ENCODE results near the gene RPN2.
A peak's percentile ranks its signal among the peaks of the same experiment; 100 is the strongest.

Gene RPN2

DNA sequence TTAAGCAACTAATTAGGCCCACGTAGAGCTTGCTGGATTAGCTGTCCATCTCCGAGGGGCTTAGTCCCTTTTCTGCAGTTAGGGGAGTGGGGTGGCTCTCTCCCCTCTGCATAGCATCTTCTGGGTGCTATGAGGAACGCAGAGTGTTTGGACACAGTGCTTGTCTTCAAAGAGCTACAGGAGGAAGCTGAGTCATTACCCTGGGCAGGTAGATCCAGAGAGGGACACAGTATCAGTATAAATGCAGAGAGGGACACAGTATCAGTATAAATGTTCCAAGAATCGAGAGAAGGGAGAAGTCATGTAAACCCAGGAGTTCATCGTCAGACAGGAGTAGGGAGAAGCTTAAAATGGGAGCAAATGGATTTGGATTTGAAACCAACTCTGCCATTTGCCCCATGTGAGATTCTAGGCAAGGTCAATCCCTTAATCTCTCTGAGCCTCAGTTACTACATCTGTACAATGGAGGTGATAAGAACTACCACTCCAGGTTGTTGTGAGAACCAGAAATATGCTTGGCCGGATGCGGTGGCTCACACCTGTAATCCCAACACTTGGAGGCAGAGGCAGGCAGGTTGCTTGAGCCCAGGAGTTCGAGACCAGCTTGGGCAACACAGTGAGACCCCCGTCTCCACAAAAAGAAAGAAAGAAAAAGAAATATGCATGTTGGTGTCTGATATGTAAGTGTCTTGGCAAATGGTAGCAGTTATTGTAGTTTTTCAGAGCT lies 88.0 kb downstream of the RPN2 start:
- Histone ChIP-seq H3K9me3 (ENCODE audit: control insufficient read depth, insufficient read depth, low read length) (peaks cover 6% of the 10 kb centered on the region; the same call in 1 of the 2 replicates), H3K4me1 (ENCODE audit: insufficient read depth, low read length) (peaks cover 16% of the 10 kb centered on the region), H3K36me3 (ENCODE audit: insufficient read depth, low read length) (no peaks in the 10 kb centered on the region), H3K9ac (ENCODE audit: low read depth, low read length) (no peak overlapping the region)

DNA sequence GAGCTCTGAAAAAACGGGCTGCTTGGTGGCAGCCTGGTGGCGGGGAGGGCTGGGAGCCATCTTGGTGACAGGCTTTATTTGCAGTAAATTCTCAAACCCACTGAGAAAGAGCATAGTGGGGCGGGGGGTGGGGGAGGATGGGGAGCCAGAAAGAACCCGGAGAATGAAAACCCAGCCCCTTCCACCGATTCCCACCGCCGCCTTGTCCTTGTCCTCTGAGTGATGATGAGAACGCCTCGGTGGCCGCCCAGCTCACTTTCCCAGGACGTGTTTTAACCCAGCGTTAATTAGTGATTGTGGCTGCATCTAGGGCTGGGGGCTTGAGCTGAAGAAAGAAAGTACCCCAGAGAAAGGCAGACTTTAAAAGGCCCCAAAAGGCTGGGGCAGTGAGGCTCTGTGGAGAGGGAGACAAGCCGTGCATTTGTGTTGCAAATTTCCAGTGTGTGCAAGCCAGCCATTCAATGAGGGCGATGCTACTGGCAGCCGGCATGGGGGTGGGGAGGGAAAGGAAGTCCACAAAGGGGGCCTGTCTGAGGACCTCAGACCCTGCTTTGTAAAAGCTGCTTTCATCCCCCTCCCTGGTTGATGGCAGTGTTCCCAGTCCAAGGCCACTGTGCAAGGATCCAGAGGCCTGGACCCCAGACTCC lies 88.7 kb downstream of the RPN2 start:
- peak overlapping the region; percentile 32 for H3K9ac ChIP-seq (ENCODE audit: low read depth, low read length)
- peaks cover 16% of the 10 kb centered on the region for H3K4me1 ChIP-seq (ENCODE audit: insufficient read depth, low read length)

DNA sequence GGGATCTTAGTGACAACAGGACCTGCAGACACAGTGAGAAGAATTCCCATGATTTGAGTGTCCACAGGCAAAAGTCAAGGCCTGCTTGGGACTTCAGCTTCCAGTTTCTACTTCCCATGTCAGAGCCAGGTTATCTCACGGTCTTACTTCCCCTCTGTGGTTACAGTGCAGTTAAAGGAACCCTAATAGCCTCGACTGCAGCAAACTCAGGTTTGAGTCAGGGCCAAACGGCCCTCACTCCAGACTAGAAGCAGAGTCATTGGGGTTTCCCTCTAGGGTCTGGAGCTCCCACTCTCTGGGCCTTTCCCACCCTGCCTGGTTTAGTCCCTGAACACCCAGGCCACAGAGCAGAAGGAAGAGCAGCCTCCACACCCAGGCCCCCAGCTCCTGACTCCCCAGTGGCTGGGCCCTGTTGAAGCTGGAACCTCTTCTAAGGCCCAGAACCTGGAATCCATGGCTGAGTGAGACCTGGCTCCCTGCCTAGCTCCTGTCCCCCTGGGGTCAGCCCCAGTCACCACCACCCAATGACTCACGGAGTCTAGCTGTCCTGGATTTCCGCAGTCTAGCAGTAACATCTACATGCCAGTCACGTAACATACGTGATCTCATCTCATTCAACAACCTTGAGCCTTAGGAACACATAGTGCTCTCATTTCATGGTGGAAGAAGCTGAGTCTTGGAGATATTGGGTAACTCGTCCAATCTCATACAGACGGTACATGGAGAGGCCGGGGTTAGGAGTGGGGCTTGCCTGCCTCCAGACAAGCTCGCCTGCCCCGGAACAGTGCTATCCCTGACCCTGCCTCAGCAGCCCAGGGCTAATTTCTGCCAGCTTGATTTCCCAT lies 91.7 kb downstream of the RPN2 start:
- Histone ChIP-seq H3K36me3 (ENCODE audit: insufficient read depth, low read length) (no peaks in the 10 kb centered on the region), H3K9ac (ENCODE audit: low read depth, low read length) (no peak overlapping the region), H3K9me3 (ENCODE audit: control insufficient read depth, insufficient read depth, low read length) (peaks cover 6% of the 10 kb centered on the region; the same call in 1 of the 2 replicates), H3K4me1 (ENCODE audit: insufficient read depth, low read length) (peaks cover 16% of the 10 kb centered on the region)

More for the DNA sequence above, 88.7 kb downstream of the RPN2 start:
- H3K9me3 ChIP-seq (ENCODE audit: control insufficient read depth, insufficient read depth, low read length): peaks cover 6% of the 10 kb centered on the region; the same call in 1 of the 2 replicates
- no peaks in the 10 kb centered on the region for H3K36me3 ChIP-seq (ENCODE audit: insufficient read depth, low read length)

DNA sequence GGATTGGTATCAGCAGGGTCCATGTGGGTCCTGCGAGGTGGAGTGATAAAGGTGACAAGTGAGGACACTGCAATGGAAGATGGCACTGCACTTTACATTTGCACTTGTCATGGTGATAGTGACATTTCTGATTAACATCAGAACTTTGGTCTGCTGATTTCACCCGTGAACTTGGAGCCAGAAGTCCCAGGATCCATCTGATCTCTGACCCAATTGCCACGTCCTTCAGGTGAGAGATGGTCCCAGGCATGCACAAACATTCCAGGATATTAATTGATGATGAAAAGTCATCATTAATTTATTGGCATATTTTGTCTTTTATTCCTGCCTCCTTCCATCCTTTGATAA lies 92.3 kb downstream of the RPN2 start:
- Histone ChIP-seq H3K36me3 (ENCODE audit: insufficient read depth, low read length) (no peaks in the 10 kb centered on the region), H3K9ac (ENCODE audit: low read depth, low read length) (no peak overlapping the region), H3K4me1 (ENCODE audit: insufficient read depth, low read length) (peaks cover 16% of the 10 kb centered on the region), H3K9me3 (ENCODE audit: control insufficient read depth, insufficient read depth, low read length) (peaks cover 6% of the 10 kb centered on the region; the same call in 1 of the 2 replicates)

DNA sequence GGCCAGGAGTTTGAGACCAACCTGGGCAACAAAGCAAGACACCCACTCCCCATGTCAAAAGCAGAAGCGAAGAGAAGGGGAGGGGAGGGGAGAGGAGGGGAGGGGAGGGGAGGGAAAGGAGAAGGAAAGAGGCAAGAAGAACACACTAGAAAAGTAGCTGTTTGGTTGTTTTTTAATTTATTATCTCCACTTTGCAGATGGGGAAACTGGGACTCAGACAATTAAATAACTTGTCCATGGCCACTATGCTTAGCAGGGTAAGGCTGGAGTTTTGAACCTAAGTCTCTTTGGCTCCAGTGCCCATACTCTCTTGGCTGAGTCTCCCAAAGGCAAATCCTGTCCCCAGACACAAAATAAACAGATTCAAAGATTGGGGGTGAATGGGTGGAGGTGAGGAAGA lies 94.9 kb downstream of the RPN2 start:
- Histone ChIP-seq H3K9ac (ENCODE audit: low read depth, low read length) (no peak overlapping the region), H3K36me3 (ENCODE audit: insufficient read depth, low read length) (no peaks in the 10 kb centered on the region), H3K9me3 (ENCODE audit: control insufficient read depth, insufficient read depth, low read length) (peaks cover 6% of the 10 kb centered on the region; the same call in 1 of the 2 replicates), H3K4me1 (ENCODE audit: insufficient read depth, low read length) (no peaks in the 10 kb centered on the region)

DNA sequence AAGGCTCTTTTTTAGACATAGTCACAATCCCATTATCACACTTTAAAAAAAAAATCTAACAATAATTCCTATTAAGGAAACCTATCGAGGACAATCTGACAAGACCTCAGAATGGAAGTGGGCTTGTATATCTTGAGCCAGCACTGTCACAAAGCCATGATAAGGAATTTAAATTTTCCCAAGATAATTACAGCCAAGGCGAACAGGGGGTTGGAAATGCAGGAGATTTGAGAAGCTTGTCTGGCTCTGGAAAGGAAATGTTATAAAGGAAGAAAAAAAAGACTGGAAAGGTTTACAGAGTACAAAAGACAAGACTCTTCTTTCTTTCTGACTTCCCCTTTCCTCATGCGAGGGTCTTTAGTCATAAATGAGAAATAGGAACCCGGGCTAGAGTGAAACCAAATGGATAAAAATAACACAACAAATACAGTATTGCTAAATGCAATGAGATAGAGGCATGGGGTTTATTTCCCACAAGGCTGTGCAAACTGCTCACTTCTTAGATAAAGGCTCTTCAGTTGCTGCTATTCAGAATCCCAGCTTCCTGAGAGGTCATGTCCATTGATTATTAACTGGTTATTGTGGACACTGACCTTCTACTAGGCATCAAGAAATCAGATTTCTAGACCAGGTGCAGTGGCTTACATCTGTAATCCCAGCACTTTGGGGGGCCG lies 95.9 kb downstream of the RPN2 start:
- Histone ChIP-seq H3K9me3 (ENCODE audit: control insufficient read depth, insufficient read depth, low read length) (peaks cover 4% of the 10 kb centered on the region; the same call in 1 of the 2 replicates), H3K9ac (ENCODE audit: low read depth, low read length) (no peak overlapping the region), H3K36me3 (ENCODE audit: insufficient read depth, low read length) (no peaks in the 10 kb centered on the region), H3K4me1 (ENCODE audit: insufficient read depth, low read length) (no peaks in the 10 kb centered on the region; the same call in 1 of the 2 replicates)

DNA sequence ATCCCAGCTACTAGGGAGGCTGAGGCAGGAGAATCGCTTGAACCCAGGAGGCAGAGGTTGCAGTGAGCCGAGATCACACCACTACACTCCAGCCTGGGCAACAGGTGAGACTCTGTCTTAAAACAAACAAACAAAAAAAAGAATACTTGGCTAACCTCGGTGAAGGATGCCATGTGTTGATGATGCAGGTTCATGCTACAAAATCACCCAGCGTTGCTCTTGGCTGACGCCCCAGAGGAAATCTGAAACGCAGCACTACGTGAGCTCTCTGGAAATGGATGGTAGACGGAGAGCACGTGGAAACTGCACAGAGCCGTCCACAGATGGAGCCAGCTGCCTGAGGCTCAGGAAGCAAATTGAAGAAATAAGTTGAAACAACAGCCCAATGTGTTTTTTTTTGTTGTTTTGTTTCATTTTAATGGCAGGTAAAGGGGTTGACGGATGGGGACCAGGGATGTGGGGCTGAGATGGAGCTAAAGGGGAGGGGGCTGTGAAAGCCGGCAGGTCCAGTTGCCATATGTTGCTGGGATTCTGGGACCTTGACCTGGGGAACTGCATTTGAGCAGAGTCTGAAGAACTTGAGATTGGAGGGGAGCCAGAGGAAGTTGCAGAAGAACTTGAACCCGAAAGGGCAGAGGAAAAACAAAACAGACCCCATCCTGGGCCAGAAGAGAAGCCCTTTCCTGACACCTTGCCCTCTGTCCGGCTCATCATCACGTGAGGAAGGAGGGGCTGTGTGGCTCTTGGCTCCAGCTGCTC lies 97.5 kb downstream of the RPN2 start:
- no peaks in the 10 kb centered on the region for H3K9me3 ChIP-seq (ENCODE audit: control insufficient read depth, insufficient read depth, low read length)
- no peaks in the 10 kb centered on the region; the same call in 1 of the 2 replicates for H3K4me1 ChIP-seq (ENCODE audit: insufficient read depth, low read length)
- H3K9ac ChIP-seq (ENCODE audit: low read depth, low read length): no peak overlapping the region
- no peaks in the 10 kb centered on the region for H3K36me3 ChIP-seq (ENCODE audit: insufficient read depth, low read length)

DNA sequence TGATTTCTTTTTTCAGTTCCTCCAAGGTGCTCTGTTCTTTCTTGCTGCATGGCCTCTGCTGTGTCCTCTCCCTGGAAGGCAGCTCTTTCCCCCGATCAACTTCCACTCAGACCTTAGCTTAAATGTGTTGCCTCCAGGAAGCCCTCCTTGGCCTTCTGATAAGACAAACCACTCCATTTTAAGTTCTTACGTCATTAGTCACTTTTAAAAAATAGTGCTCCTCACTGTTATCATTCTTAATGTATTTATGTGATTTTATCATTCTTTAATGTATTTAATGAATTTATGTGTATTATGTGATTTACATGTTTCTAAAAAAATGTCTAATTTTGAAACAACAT lies 98.1 kb downstream of the RPN2 start:
- Histone ChIP-seq H3K36me3 (ENCODE audit: insufficient read depth, low read length) (no peaks in the 10 kb centered on the region), H3K9me3 (ENCODE audit: control insufficient read depth, insufficient read depth, low read length) (no peaks in the 10 kb centered on the region), H3K9ac (ENCODE audit: low read depth, low read length) (no peak overlapping the region), H3K4me1 (ENCODE audit: insufficient read depth, low read length) (no peaks in the 10 kb centered on the region; the same call in 1 of the 2 replicates)

DNA sequence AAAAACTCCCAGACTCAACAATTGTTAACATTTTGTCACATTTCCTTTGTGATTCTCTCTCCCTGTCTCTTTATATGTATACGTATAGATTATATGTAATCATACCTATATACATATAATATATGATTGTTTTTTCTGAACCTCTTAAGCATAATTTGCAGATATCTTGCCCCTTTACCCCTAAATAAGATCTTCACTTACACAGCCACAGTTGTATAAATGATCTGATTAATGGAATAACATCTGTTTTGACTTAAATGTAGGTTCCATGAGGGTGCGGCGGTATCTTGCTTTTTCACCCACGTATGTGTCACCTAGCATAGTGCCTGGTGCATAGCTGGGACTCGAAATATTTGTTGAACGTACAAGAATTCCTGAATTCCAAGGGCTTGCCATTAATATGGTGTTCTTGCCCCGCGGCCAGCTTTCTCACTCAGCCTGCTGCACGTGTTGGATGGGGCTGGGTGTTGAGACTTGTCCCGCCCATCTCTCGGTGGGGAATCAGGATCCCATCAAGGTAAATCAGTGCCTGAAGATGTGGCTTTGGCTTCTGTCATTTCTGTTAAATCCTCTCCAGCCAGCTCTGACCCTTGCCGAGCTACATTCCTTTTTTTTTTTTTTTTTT lies 99.9 kb downstream of the RPN2 start:
- peaks cover 4% of the 10 kb centered on the region for H3K4me1 ChIP-seq (ENCODE audit: insufficient read depth, low read length)
- no peaks in the 10 kb centered on the region for H3K9me3 ChIP-seq (ENCODE audit: control insufficient read depth, insufficient read depth, low read length)
- no peaks in the 10 kb centered on the region for H3K36me3 ChIP-seq (ENCODE audit: insufficient read depth, low read length)
- no peak overlapping the region for H3K9ac ChIP-seq (ENCODE audit: low read depth, low read length)

DNA sequence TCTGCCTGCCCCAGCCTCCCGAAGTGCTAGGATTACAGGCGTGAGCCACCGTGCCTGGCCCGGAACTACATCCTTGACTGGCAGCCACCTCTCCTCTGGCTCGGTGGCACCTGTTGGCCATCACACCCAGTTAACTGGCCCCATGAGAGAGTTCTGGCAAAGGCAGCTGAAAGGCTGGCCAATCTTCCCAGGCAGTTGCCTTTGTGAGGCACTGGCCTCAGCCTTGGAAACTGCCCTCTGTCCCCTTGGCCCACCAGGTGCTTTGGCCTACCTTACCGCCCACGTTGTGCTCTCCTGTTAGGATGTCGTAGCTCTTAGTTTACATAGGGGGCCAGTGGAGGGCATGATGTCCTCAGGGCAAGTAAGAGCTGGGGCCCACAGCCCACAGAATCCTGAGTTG lies 100.7 kb downstream of the RPN2 start:
- Histone ChIP-seq H3K9ac (ENCODE audit: low read depth, low read length) (no peak overlapping the region), H3K36me3 (ENCODE audit: insufficient read depth, low read length) (no peaks in the 10 kb centered on the region), H3K4me1 (ENCODE audit: insufficient read depth, low read length) (peaks cover 4% of the 10 kb centered on the region), H3K9me3 (ENCODE audit: control insufficient read depth, insufficient read depth, low read length) (no peaks in the 10 kb centered on the region)

DNA sequence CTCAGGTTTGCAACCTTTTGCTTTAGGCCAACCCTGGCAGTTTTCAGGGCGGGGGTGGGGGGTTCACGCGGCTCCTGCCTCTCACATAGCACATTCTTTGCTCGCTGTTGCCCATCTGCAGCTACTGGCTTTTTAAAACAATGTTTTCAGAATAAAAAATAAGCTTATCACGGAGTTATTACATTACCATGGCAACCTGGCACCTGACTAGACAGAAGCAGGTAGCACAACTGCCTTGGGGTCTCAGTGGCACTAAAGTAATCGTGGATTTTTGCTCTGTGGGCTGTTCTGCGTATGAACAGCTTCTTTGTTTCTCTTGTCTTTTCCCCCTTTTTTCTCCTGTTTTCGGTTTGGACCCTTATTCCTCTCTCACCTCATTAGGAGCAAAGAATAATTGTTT lies 101.3 kb downstream of the RPN2 start:
- Histone ChIP-seq H3K9me3 (ENCODE audit: control insufficient read depth, insufficient read depth, low read length) (no peaks in the 10 kb centered on the region), H3K4me1 (ENCODE audit: insufficient read depth, low read length) (peaks cover 4% of the 10 kb centered on the region), H3K36me3 (ENCODE audit: insufficient read depth, low read length) (no peaks in the 10 kb centered on the region), H3K9ac (ENCODE audit: low read depth, low read length) (no peak overlapping the region)

DNA sequence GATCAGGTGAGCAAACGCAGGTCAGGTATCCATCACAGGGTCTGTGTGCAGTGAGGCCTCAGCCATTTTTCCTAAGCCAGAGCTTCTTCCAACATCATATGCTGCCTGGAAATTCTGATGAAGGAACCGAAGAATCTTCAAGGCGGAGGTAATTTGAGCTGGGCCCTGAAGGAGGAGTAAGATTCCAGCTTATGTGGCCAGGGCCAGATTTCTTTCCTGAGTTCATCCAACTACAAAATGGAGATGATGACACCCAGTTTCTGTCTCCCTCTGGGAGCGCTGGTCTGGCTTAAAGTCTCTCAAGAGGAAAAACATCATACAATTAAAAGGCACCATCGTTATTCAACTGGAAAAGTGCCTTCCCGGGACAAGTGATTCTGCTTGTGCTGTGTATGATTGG lies 103.4 kb downstream of the RPN2 start:
- Histone ChIP-seq H3K9me3 (ENCODE audit: control insufficient read depth, insufficient read depth, low read length) (no peaks in the 10 kb centered on the region), H3K4me1 (ENCODE audit: insufficient read depth, low read length) (peaks cover 4% of the 10 kb centered on the region), H3K9ac (ENCODE audit: low read depth, low read length) (no peak overlapping the region), H3K36me3 (ENCODE audit: insufficient read depth, low read length) (no peaks in the 10 kb centered on the region)

DNA sequence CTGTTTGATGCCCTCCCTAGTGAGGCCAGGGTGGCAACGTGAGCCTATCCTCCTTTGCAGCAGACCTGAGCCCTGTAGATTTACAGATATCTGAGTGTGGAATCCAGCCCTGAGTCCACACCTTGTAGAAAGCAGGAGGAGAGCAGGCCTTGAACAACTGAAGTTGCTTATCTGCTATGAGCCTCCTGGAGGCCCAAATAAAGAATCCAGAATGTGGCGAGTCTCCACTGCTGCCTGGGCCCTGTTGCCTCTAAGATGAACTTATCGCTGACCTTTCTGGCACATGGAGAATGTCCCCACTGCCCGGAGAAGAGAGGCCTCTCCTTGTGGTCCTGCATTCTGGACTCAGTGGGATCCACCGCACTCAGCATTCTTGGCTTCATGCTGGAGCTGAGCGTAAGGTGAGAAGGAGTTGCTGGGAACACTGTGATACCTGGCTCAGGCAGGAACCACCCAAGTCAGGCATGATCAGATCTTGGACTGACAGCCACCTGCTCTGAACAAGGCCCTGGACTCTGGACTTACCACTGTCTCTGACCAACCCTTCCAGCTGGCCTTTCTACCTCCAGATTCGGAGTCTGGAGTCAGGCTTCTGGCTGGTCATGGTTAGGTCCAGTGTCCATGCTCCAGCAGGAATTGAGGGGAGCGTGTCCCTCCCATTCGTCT lies 104.5 kb downstream of the RPN2 start:
- H3K9ac ChIP-seq (ENCODE audit: low read depth, low read length): no peak overlapping the region
- peaks cover 4% of the 10 kb centered on the region for H3K4me1 ChIP-seq (ENCODE audit: insufficient read depth, low read length)
- H3K9me3 ChIP-seq (ENCODE audit: control insufficient read depth, insufficient read depth, low read length): no peaks in the 10 kb centered on the region
- H3K36me3 ChIP-seq (ENCODE audit: insufficient read depth, low read length): no peaks in the 10 kb centered on the region
